ENCODE results near the gene KRT86.

KRT86 gene

DNA sequence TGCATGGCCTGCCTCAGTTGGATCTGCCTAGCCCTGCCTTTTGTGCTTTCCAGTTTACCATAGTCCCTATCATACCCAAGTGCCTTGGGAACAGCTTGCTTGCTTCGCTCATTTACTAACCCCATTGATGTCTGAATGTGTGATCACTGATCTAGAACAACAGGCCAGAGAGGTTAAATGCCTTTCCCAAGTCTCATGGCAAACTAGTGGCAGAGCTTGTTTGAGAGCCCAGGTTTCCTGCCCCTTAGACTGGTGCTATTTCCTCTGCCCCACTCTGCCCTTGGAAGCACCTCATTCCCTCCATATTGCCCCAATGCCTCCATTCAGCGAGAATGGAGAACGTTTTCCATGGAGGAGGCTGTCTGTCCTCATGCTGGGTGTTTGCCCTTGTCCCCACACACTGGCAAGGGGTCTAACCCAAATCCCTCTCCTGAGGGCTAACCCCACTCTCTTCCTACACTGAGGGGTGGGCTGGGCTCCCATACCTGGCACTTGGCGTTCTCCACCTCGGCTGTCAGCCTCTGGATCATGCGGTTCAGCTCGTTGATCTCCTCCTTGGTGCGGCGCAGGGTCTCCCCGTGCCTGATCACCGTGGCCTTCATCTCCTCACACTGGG, 21.6 kb upstream of the KRT86 start:
- TF ChIP-seq CEBPB (IDR thresholded peaks at IDR 0.05) (no peak), EP300 (IDR thresholded peaks at IDR 0.05; ENCODE audit: borderline replicate concordance) (no peak), RAD21 (IDR thresholded peaks at IDR 0.05; ENCODE audit: low read depth) (no peak), TCF12 (IDR thresholded peaks at IDR 0.05; ENCODE audit: low read depth) (no peak), TEAD4 (IDR thresholded peaks at IDR 0.05) (no peak), ZBTB7A (IDR thresholded peaks at IDR 0.05; ENCODE audit: low read depth) (no peak), YY1 (IDR thresholded peaks at IDR 0.05; ENCODE audit: low read depth) (no peak), CREB1 (IDR thresholded peaks at IDR 0.05; ENCODE audit: low read depth) (no peak), TAF1 (IDR thresholded peaks at IDR 0.05; ENCODE audit: low read depth) (no peak)
- TF ChIP-seq, protein P1, sequence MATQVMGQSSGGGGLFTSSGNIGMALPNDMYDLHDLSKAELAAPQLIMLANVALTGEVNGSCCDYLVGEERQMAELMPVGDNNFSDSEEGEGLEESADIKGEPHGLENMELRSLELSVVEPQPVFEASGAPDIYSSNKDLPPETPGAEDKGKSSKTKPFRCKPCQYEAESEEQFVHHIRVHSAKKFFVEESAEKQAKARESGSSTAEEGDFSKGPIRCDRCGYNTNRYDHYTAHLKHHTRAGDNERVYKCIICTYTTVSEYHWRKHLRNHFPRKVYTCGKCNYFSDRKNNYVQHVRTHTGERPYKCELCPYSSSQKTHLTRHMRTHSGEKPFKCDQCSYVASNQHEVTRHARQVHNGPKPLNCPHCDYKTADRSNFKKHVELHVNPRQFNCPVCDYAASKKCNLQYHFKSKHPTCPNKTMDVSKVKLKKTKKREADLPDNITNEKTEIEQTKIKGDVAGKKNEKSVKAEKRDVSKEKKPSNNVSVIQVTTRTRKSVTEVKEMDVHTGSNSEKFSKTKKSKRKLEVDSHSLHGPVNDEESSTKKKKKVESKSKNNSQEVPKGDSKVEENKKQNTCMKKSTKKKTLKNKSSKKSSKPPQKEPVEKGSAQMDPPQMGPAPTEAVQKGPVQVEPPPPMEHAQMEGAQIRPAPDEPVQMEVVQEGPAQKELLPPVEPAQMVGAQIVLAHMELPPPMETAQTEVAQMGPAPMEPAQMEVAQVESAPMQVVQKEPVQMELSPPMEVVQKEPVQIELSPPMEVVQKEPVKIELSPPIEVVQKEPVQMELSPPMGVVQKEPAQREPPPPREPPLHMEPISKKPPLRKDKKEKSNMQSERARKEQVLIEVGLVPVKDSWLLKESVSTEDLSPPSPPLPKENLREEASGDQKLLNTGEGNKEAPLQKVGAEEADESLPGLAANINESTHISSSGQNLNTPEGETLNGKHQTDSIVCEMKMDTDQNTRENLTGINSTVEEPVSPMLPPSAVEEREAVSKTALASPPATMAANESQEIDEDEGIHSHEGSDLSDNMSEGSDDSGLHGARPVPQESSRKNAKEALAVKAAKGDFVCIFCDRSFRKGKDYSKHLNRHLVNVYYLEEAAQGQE (IDR thresholded peaks at IDR 0.05; ENCODE audit: low read depth), result no peak
- TF ChIP-seq, protein P2, sequence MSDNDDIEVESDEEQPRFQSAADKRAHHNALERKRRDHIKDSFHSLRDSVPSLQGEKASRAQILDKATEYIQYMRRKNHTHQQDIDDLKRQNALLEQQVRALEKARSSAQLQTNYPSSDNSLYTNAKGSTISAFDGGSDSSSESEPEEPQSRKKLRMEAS (IDR thresholded peaks at IDR 0.05), result no peak

DNA sequence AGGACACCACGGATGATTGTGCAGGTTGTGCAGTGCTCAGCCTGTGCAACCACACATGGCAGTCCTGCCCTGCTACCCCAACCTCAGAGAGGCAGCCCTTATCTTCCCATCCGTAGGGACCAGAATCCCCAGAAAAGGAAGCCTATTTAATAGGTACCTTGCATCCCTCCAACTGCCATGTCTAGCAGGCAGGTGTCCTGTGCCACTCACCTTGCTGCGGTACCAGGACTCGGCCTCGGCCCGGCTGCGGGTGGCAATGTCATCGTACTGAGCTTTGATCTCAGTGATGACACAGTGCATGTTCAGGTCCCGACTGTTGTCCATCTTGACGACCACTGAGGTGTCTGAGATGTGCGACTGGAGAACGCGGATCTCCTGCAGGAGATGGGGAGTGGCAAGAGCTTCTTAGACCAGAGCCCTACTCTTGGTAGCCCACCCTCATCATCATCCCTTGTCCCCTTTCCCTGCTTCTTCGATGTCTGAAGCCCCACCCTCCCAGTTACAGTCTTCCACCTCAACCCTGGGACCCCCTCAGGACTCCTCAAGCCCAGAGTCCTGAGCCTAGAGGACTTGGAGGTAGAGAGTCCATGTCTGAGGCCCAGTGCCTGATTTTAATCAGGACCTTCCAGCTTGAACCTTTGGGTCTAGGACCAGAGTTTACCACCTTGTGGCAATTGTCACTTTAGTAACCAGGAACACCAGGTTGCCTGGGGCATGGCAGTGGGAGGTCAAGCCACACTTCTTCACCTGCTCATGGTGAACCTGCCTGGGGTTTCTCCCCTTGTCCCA, 20.9 kb upstream of the KRT86 start:
- TF ChIP-seq NFIC (IDR thresholded peaks at IDR 0.05), result no peak
- no peak for TF ChIP-seq TAF1 (IDR thresholded peaks at IDR 0.05; ENCODE audit: low read depth)
- TF ChIP-seq CEBPB (IDR thresholded peaks at IDR 0.05), result no peak
- TF ChIP-seq, protein P3, sequence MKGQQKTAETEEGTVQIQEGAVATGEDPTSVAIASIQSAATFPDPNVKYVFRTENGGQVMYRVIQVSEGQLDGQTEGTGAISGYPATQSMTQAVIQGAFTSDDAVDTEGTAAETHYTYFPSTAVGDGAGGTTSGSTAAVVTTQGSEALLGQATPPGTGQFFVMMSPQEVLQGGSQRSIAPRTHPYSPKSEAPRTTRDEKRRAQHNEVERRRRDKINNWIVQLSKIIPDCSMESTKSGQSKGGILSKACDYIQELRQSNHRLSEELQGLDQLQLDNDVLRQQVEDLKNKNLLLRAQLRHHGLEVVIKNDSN (IDR thresholded peaks at IDR 0.05), result no peak
- no peak for TF ChIP-seq RAD21 (IDR thresholded peaks at IDR 0.05; ENCODE audit: low read depth)
- TF ChIP-seq TCF12 (IDR thresholded peaks at IDR 0.05; ENCODE audit: low read depth), result no peak
- TF ChIP-seq TEAD4 (IDR thresholded peaks at IDR 0.05), result no peak
- TF ChIP-seq, protein P1 (IDR thresholded peaks at IDR 0.05; ENCODE audit: low read depth), result no peak
- TF ChIP-seq CREB1 (IDR thresholded peaks at IDR 0.05; ENCODE audit: low read depth), result no peak

DNA sequence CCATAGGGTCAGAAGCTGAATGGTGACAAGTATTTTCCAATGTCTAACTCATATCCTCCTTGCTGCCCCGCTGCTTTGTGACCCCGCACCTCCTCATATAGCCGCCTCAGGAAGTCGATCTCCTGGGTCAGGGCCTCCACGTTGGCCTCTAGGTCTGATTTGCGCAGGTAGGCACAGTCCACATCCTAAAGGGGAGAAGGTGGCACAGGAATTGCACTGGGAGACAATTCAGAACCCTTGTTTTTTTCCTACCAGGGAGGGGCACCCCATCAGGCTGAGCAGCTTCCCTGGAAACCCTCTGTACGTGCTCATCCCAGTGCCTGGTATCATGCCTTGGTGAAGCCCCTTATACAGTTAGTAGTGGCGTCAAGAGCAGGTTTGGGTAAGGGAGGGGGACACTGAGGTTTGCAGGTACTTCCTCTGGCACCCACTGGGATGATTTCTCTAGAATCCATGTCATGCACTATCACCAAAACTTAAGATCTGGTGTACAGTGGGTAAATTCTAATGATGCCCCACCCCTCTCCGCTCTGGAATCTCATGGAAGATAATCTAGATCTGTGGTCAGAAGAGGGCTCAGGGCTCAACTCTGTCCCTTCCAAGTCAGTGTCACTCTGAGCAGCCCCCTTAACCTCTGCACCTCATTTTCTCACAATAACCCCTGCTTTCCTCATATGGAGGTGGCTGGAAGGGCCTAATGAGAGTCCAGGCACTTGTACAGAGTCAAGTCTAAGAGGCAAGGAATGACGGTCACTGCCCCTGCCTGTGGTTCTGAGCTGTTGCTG, 20.1 kb upstream of the KRT86 start:
- TF ChIP-seq CEBPB (IDR thresholded peaks at IDR 0.05) (no peak), FOXM1 (IDR thresholded peaks at IDR 0.05; ENCODE audit: borderline replicate concordance, low read depth) (no peak), ZBTB7A (IDR thresholded peaks at IDR 0.05; ENCODE audit: low read depth) (no peak), EGR1 (IDR thresholded peaks at IDR 0.05) (no peak), YY1 (IDR thresholded peaks at IDR 0.05; ENCODE audit: low read depth) (no peak), EP300 (IDR thresholded peaks at IDR 0.05; ENCODE audit: borderline replicate concordance) (no peak), RAD21 (IDR thresholded peaks at IDR 0.05; ENCODE audit: low read depth) (no peak), TAF1 (IDR thresholded peaks at IDR 0.05; ENCODE audit: low read depth) (no peak), NFIC (IDR thresholded peaks at IDR 0.05) (no peak), TCF12 (IDR thresholded peaks at IDR 0.05; ENCODE audit: low read depth) (no peak), CREB1 (IDR thresholded peaks at IDR 0.05; ENCODE audit: low read depth) (no peak), TEAD4 (IDR thresholded peaks at IDR 0.05) (no peak)
- TF ChIP-seq, protein P2 (IDR thresholded peaks at IDR 0.05), result no peak
- TF ChIP-seq, protein P3 (IDR thresholded peaks at IDR 0.05), result no peak
- TF ChIP-seq, protein P1 (IDR thresholded peaks at IDR 0.05; ENCODE audit: low read depth), result no peak
